BLaER1 treated with 17β-estradiol and CSF1 and Interleukin-3, amounts not matched to agents 10 nM and 100 nM (cell line): ENCODE results near the gene SEPTIN12.

Experiments used
- H3K27ac ChIP-seq, 11 experiments: shearing (Covaris generic); formaldehyde crosslinking; 2 replicates each; pipeline ENCODE4 v1.8.1; 2022
- H3K27me3 ChIP-seq, 11 experiments: shearing (Covaris generic); formaldehyde crosslinking; 2 replicates each; pipeline ENCODE4 v1.8.1; 2022
- H3K36me3 ChIP-seq, 11 experiments: shearing (Covaris generic); formaldehyde crosslinking; 2 replicates each; pipeline ENCODE4 v1.8.1; 2022
- H3K4me1 ChIP-seq, 10 experiments: shearing (Covaris generic); formaldehyde crosslinking; 2 replicates each; pipeline ENCODE4 v1.8.1; 2022
- H3K4me2 ChIP-seq, 11 experiments: shearing (Covaris generic); formaldehyde crosslinking; 2 replicates each; pipeline ENCODE4 v1.8.1; 2022
- H3K4me3 ChIP-seq, 10 experiments: shearing (Covaris generic); formaldehyde crosslinking; 2 replicates each; pipeline ENCODE4 v1.8.1; 2022
- H3K9ac ChIP-seq, 11 experiments: shearing (Covaris generic); formaldehyde crosslinking; 2 replicates each; pipeline ENCODE4 v1.8.1; 2022
- H3K9me3 ChIP-seq, 11 experiments: shearing (Covaris generic); formaldehyde crosslinking; replicated peaks in 1 of 11; 2 replicates each; pipeline ENCODE4 v1.8.1; 2022
- H4K20me1 ChIP-seq, 11 experiments: shearing (Covaris generic); formaldehyde crosslinking; 2 replicates each; pipeline ENCODE4 v1.8.1; 2022
- Cebpa-rat ChIP-seq, 11 experiments: shearing (Covaris generic); IDR thresholded peaks; 2 replicates each; pipeline ENCODE4 v1.8.1; 2022

The SEPTIN12 gene

DNA sequence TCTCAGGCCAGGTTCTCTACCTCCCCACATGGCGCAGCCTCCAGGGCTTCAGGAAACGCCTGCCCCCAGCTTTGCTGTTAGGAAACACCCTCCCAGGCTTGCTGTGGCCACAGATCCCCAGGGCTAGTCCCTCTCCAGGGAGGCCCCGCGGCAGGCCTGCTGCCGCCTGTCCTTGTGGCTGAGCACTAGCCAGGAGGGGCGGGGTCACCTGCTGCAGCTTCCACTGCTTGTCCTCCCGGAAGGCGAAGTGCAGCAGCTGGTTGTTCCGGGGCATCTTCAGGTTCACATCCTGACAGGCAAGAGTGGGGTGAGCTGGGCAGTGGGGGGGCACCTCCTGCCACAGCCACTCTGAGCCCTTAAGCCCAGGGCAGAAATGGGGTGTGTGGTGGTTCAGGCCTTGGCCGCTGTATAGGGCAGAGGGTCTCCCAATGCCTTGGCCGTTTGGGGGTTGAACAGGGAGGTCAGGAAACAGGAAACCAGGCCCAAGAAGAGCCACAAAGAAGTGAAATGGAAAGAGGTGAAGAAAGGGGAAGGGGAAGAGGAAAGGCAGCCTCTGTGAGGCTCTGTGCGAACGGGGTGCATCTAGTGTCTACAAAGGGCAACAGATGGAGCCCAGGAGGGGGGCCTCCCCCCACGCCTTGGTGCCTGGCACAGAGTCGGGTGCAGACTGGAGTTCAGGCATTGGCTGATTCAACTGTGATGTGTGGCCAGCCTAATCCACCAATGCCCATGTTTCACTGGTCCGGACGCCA lies 12.3 kb upstream of the SEPTIN12 start:
- Histone ChIP-seq H3K4me3 (peak overlapping the region; percentile 69 to 97 (median 85)), H3K9ac (peak overlapping the region; percentile 72 to 86 (median 79); a peak in 20 of 22 replicates), H3K4me1 (peaks cover 31 to 64% (median 50%) of the 10 kb centered on the region in 10 experiments), H3K27me3 (no peaks in the 10 kb centered on the region), H3K27ac (peak overlapping the region in 10 of 11 experiments; percentile 36 to 89 (median 81); a peak in 21 of 22 replicates), H3K36me3 (peaks cover 24 to 60% (median 45%) of the 10 kb centered on the region in 11 experiments), H4K20me1 (peaks cover 0 to 21% (median 5%) of the 10 kb centered on the region in 11 experiments; a peak in 7 of 22 replicates), H3K9me3 (no peaks in the 10 kb centered on the region), H3K4me2 (peak overlapping the region; percentile 95 to 100 (median 97))
- TF ChIP-seq Cebpa-rat (IDR thresholded peaks at IDR 0.05), result peak in 5 of 11 experiments; percentile 31 to 84 (median 75); a peak in 9 of 22 replicates

DNA sequence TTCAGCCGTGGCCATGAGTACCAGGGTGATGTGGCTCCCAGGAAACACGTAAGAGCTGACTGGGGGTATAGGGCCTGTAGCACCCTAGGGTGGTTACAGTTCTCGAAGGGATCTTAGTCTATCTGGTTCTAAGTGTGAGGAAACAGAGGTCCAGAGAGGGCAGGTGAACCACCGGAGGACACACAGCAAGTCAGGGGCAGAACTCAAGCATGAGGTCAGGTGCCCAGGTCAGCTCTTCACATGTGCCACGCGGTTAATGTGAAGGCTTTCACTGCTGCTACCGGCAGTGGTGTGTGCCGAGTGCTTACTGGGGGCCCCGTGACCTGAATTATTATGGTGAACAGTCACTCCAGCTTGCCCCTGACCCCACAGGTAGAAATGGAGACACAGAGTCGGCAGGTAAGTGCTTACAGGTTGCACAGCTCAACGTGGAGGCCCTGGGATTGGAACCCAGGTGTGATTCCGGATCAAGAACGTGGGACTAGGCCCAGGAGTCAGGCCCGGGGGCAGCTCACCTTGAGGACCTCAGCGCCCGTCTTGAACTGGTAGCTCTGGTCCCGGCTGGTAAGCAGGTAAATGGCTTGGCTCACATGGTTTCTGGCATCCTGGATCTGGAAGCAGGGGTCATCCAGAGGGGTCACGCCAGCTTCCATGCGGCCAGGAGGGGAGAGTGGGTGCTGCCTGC lies 11.2 kb upstream of the SEPTIN12 start:
- peaks cover 0 to 19% (median 5%) of the 10 kb centered on the region in 11 experiments; a peak in 7 of 22 replicates for H4K20me1 ChIP-seq
- H3K9me3 ChIP-seq, result no peaks in the 10 kb centered on the region
- H3K4me2 ChIP-seq, result peak overlapping the region in 10 of 11 experiments; percentile 95 to 100 (median 97); a peak in 19 of 22 replicates
- peak overlapping the region in 8 of 11 experiments; percentile 72 to 86 (median 81); a peak in 16 of 22 replicates for H3K9ac ChIP-seq
- no peak for TF ChIP-seq Cebpa-rat (IDR thresholded peaks at IDR 0.05)
- H3K27ac ChIP-seq, result peak overlapping the region in 9 of 11 experiments; percentile 62 to 89 (median 81); a peak in 17 of 22 replicates
- peak overlapping the region in 5 of 10 experiments; percentile 72 to 97 (median 87); a peak in 6 of 20 replicates for H3K4me3 ChIP-seq
- peaks cover 31 to 64% (median 46%) of the 10 kb centered on the region in 10 experiments for H3K4me1 ChIP-seq
- H3K36me3 ChIP-seq, result peaks cover 12 to 50% (median 33%) of the 10 kb centered on the region in 11 experiments
- H3K27me3 ChIP-seq, result no peaks in the 10 kb centered on the region

DNA sequence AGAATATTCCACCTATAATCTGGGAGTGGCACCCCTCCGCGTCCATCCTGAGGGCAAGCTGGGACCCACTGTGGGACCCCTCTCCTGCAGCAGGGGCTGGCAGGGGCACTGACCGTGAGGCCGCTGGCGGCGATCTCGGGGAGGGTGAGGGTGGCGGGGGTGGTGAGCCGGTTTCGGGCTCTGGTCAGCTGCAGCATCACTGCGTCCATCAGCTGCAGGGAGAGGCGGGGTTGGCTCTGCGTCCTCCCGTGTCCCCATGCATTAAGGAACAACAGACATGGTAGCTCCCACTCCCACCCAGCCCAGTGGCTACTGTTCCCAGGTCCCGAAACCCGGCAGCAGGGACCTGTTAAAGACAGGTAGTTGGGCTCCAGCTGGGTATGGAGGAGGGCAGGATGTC lies 10.3 kb upstream of the SEPTIN12 start:
- H3K27ac ChIP-seq, result peak overlapping the region in 3 of 11 experiments; percentile 83 to 89 (median 89); a peak in 4 of 22 replicates
- H3K9me3 ChIP-seq, result no peaks in the 10 kb centered on the region
- H4K20me1 ChIP-seq, result peaks cover 0 to 10% (median 0%) of the 10 kb centered on the region in 11 experiments; a peak in 1 of 22 replicates
- H3K27me3 ChIP-seq, result no peaks in the 10 kb centered on the region
- no peak for TF ChIP-seq Cebpa-rat (IDR thresholded peaks at IDR 0.05)
- H3K4me1 ChIP-seq, result peaks cover 27 to 57% (median 38%) of the 10 kb centered on the region in 10 experiments
- no peak overlapping the region for H3K9ac ChIP-seq
- H3K4me2 ChIP-seq, result peak overlapping the region in 2 of 11 experiments; percentile 97 to 100; a peak in 2 of 22 replicates
- H3K4me3 ChIP-seq, result no peak overlapping the region
- peaks cover 7 to 42% (median 26%) of the 10 kb centered on the region in 11 experiments; a peak in 20 of 22 replicates for H3K36me3 ChIP-seq

DNA sequence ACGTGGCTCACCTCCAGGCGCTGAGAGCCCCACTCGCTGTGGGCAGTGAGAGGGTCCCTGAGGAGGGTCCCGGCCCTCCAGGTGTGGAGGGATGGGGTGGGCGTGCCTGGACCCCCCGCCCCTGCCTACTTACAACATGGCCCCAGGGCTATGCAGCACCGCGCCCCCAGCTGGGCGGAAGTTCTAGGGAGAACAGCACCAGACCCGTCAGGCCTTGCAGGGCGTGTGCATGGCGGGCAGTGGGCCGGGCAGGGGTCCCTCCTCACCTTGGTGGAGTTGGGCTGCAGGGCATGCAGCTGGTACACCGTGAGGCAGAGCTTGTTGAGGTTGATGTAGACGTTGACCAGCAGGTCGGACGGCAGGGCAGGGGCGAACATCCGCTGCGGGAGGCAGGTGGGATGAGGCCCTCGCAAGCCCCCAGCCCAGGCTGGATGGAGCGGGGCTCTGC lies 9.7 kb upstream of the SEPTIN12 start:
- Histone ChIP-seq H3K9ac (no peak overlapping the region), H3K4me2 (no peak overlapping the region), H4K20me1 (peaks cover 0 to 10% (median 0%) of the 10 kb centered on the region in 11 experiments; a peak in 1 of 22 replicates), H3K9me3 (no peaks in the 10 kb centered on the region), H3K4me3 (no peak overlapping the region), H3K36me3 (peaks cover 7 to 42% (median 26%) of the 10 kb centered on the region in 11 experiments; a peak in 20 of 22 replicates), H3K27ac (peak overlapping the region in 3 of 11 experiments; percentile 28 to 89 (median 34); a peak in 4 of 22 replicates), H3K27me3 (no peaks in the 10 kb centered on the region), H3K4me1 (peaks cover 22 to 53% (median 33%) of the 10 kb centered on the region in 10 experiments)
- TF ChIP-seq Cebpa-rat (IDR thresholded peaks at IDR 0.05), result no peak

DNA sequence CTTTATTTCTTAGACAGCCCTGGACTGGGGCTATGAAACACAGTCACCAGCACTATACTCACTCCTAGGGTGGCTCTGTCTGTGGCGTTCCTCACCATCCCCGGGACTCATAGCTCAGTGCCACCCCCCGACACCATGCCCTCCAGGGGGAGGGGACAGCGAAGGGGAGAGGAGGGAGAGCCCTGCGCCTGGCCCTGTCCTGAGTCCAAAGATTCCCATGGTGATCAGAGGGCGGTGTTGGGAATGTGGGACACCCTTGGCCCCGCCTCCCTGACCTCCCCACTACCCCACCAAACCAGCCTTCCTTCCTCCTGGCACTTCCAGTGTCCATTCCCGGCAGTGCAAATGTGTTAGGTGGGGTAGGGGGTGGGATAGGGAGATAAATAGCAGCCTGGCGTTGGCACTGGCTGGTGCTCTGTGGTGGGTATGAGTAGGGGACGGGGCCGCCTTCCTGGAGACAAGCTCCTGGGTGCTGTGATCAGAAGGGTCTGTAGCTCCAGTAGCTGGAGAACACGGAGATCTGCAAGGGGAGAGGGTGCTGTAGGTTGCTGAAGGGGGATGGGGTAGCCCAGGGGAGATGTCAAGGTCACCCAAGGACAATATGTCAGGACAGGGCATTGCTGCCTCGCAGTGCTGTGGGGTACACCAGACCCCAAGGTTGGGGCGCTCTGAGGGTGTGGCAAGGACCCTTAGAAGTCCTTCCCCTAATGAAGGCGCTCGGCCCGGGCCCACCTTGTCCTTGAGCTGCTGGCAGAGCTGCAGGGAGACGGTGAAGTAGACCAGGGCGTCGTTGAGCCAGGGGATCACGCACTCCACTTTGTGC lies 9.0 kb upstream of the SEPTIN12 start:
- H3K27me3 ChIP-seq, result no peaks in the 10 kb centered on the region
- peaks cover 0 to 10% (median 0%) of the 10 kb centered on the region in 11 experiments; a peak in 1 of 22 replicates for H4K20me1 ChIP-seq
- H3K9ac ChIP-seq, result no peak overlapping the region
- H3K27ac ChIP-seq, result peak overlapping the region in 6 of 11 experiments; percentile 23 to 89 (median 33); a peak in 9 of 22 replicates
- no peak overlapping the region for H3K4me3 ChIP-seq
- peaks cover 7 to 42% (median 26%) of the 10 kb centered on the region in 11 experiments; a peak in 20 of 22 replicates for H3K36me3 ChIP-seq
- no peak overlapping the region for H3K4me2 ChIP-seq
- no peaks in the 10 kb centered on the region for H3K9me3 ChIP-seq
- H3K4me1 ChIP-seq, result peaks cover 22 to 53% (median 33%) of the 10 kb centered on the region in 10 experiments
- no peak for TF ChIP-seq Cebpa-rat (IDR thresholded peaks at IDR 0.05)

DNA sequence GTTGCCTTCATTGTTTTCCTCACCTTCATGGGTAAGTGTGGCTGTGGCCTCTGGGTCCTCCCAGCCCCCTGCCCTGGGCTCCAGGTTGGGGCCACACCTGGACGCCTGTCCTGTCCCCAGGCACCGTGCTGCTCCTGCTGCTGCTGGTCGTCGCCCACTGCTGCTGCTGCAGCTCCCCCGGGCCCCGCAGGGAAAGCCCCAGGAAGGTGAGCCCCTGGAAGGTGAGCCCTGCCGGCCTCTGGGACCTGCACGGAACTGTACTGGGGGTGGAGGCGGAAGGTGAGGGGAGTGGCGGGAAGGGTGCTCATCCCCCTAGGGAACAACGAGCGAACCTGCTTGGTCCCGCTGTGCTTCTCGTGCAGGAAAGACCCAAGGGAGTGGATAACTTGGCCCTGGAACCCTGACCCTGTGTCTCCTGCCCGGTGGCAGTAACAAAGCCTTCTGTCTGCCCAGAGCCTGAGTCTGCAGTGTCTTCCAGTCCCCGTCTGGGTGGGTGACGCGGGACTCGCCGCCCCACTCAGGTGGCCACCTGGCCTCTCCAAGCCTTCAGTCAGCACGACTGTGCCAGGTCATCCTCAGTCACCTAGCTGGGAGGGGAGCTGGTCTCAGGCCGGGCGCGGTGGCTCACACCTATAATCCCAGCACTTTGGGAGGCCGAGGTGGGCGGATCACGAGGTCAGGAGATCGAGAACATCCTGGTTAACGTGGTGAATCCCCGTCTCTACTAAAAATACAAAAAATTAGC lies 7.9 kb upstream of the SEPTIN12 start:
- no peak for TF ChIP-seq Cebpa-rat (IDR thresholded peaks at IDR 0.05)
- H3K9ac ChIP-seq, result no peak overlapping the region

DNA sequence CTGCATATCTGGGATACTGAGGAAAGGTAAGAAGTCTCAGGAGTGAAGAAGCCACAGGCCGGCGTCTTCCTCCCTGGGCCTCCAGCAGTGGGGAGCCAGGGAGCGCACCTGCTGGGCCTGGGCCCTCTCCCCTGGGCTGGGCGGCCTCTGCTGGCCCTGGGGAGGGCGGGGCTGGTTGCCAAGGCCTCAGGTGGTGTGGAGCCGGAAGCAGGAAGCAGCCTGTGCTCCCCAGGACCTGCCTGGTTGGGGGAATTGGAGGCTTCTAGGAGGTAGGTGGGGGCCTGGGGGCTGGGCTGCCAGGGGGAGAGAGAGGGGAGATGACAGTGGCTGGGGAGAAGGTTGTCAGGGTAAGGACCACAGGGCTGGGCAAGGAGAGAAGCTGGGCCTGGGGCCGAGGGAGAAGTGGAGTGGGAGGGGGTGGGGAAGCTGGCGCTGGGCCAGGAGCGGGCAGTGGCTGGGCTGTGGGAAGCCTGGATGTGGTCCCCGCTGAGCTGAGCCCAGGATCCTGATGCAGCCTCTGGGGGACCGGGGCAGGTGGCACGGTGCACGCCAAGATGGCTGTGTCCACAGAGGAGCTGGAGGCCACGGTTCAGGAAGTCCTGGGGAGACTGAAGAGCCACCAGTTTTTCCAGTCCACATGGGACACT lies 7.2 kb upstream of the SEPTIN12 start, which contains the start of gene SMIM22:
Gene SMIM22, plus strand, starts transcription at position 189 of the 647 bp plus-strand sequence. Its CDS starts 366 bp downstream, at position 555.
- peaks cover 7 to 42% (median 26%) of the 10 kb centered on the region in 11 experiments; a peak in 20 of 22 replicates for H3K36me3 ChIP-seq
- H3K4me2 ChIP-seq, result no peak within 1 kb of the TSS
- no peaks in the 10 kb centered on the region for H3K9me3 ChIP-seq
- no peaks in the 10 kb centered on the region for H3K27me3 ChIP-seq
- peaks cover 0 to 10% (median 0%) of the 10 kb centered on the region in 11 experiments; a peak in 1 of 22 replicates for H4K20me1 ChIP-seq
- H3K27ac ChIP-seq, result no peak within 1 kb of the TSS
- H3K4me3 ChIP-seq, result no peak within 1 kb of the TSS
- H3K4me1 ChIP-seq, result peaks cover 15 to 52% (median 33%) of the 10 kb centered on the region in 10 experiments
- no peak for TF ChIP-seq Cebpa-rat (IDR thresholded peaks at IDR 0.05)
- H3K9ac ChIP-seq, result no peak within 1 kb of the TSS

More for the DNA sequence above, 7.9 kb upstream of the SEPTIN12 start:
- Histone ChIP-seq H3K4me2 (no peak overlapping the region), H3K27ac (no peak overlapping the region), H3K4me3 (no peak overlapping the region), H3K27me3 (no peaks in the 10 kb centered on the region), H3K4me1 (peaks cover 16 to 52% (median 33%) of the 10 kb centered on the region in 10 experiments), H3K9me3 (no peaks in the 10 kb centered on the region), H3K36me3 (peaks cover 7 to 42% (median 26%) of the 10 kb centered on the region in 11 experiments; a peak in 20 of 22 replicates), H4K20me1 (peaks cover 0 to 10% (median 0%) of the 10 kb centered on the region in 11 experiments; a peak in 1 of 22 replicates)
